Neutrophil (primary cell): ENCODE results near the gene URGCP.

Source experiments
- H3K27ac ChIP-seq: fragments of 200-600 bp; sonication (generic); 2 replicates; pipeline ENCODE4 v1.5.1; 2016; ENCODE audit warnings: mild to moderate bottlenecking, moderate library complexity
- H3K27me3 ChIP-seq: fragments of 200-600 bp; sonication (generic); 2 replicates; pipeline ENCODE4 v1.6.0; 2016; ENCODE audit warnings: mild to moderate bottlenecking
- H3K36me3 ChIP-seq: fragments of 200-600 bp; sonication (generic); 2 replicates; pipeline ENCODE4 v1.5.1; 2017
- H3K4me1 ChIP-seq, 2 experiments: fragments of 200-600 bp in 1 of 2; sonication (generic) in 1 of 2; 1 replicate in 1 of 2; 2 replicates in 1 of 2; pipeline versions ENCODE4 v1.5.1 to v1.6.1; 2013 to 2016; ENCODE audit warnings: low read depth in 1 of 2, low read length in 1 of 2, mild to moderate bottlenecking in 1 of 2, moderate library complexity in 1 of 2; ENCODE audit not compliant: control insufficient read depth in 1 of 2, insufficient read depth in 1 of 2
- H3K4me3 ChIP-seq, 2 experiments: fragments of 200-600 bp in 1 of 2; sonication (generic) in 1 of 2; 1 replicate in 1 of 2; 2 replicates in 1 of 2; pipeline ENCODE4 v1.5.1; 2013 to 2016; ENCODE audit warnings: low read depth in 1 of 2, low read length in 1 of 2, mild to moderate bottlenecking in 1 of 2, moderate library complexity in 1 of 2
- H3K9me3 ChIP-seq: fragments of 200-600 bp; sonication (generic); 2 replicates; pipeline ENCODE4 v1.5.1; 2016
- TF ChIP-seq, protein P1 (sequence below): fragments of 200-600 bp; sonication (generic); IDR thresholded peaks from 2 replicates; pipeline ENCODE4 v1.5.1; 2016; ENCODE audit warnings: antibody characterized with exemption

URGCP gene

DNA sequence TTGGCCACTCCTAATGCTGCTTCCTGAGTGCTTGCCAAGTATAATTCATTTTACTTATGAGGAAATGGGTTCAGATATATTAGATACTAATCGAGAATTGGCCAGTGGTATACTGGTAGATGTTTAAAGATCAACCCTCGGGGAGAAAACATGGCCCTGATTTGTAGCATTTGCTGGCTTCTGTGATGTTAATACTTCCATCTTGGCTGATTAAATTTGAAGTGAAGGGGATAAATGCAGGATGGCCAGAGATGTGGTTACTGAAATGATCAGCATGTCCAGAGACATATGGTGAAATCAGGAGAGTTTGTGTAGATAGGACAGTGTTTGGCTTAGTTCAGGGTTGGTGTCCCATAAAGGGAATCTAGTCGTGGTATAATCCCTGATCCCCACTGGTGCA, 31.0 kb upstream of the URGCP start:
- no peaks in the 10 kb centered on the region for H3K4me1 ChIP-seq
- TF ChIP-seq, protein P1, sequence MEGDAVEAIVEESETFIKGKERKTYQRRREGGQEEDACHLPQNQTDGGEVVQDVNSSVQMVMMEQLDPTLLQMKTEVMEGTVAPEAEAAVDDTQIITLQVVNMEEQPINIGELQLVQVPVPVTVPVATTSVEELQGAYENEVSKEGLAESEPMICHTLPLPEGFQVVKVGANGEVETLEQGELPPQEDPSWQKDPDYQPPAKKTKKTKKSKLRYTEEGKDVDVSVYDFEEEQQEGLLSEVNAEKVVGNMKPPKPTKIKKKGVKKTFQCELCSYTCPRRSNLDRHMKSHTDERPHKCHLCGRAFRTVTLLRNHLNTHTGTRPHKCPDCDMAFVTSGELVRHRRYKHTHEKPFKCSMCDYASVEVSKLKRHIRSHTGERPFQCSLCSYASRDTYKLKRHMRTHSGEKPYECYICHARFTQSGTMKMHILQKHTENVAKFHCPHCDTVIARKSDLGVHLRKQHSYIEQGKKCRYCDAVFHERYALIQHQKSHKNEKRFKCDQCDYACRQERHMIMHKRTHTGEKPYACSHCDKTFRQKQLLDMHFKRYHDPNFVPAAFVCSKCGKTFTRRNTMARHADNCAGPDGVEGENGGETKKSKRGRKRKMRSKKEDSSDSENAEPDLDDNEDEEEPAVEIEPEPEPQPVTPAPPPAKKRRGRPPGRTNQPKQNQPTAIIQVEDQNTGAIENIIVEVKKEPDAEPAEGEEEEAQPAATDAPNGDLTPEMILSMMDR, result no peak
- H3K36me3 ChIP-seq, result no peaks in the 10 kb centered on the region
- no peaks in the 10 kb centered on the region for H3K27me3 ChIP-seq
- H3K4me3 ChIP-seq, result no peak overlapping the region
- no peaks in the 10 kb centered on the region for H3K9me3 ChIP-seq
- no peak overlapping the region for H3K27ac ChIP-seq

DNA sequence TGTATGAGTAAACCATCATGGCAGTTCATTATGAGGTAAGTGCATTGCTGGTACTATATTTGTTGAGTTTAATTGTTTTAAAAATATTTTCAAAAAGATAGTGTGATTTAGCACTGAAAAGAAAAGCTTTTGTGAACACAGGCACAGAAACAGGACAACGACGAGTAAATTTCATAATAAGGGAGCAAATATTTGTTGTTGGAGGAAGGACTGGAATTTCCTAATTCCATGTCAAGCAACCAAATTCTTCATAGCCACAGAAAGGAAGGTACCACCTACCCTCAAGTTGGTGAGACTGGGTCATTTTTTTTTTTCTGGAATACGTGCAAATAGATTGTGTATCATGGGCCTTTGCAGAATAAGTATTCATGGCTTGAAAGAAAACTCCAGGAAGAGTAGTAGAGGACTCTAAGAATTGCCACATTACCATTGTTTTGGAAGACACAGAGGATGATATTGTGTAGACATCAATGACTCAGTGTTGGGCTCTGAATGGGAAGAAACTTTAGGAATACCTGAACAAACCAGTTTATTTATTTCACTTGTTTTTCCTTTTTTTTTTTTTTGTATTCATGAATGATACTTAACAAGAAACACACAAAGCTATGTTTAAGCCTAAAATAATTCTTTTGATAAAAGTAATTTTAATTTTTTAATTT, 27.6 kb upstream of the URGCP start:
- TF ChIP-seq, protein P1, result no peak
- H3K27me3 ChIP-seq, result no peaks in the 10 kb centered on the region
- H3K36me3 ChIP-seq, result no peaks in the 10 kb centered on the region
- no peaks in the 10 kb centered on the region for H3K4me1 ChIP-seq
- H3K27ac ChIP-seq, result no peak overlapping the region
- no peak overlapping the region for H3K4me3 ChIP-seq
- no peaks in the 10 kb centered on the region for H3K9me3 ChIP-seq

DNA sequence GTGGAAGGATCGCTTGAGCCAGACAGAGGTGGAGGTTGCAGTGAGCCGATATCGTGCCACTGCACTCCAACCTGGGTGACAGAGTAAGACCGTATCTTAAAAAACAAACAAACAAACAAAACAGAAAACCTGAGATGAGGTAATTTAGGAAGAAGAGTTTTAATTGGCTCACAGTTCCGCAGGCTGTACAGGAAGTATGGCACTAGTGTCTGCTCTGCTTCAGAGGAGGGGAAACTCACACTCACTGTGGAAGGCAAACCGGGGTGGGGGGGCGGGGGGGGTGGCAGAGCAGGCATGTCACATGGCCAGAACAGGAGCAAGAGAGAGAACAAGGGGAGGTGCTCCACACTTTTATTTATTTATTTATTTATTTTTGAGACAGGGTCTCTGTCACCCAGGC, 24.9 kb upstream of the URGCP start:
- H3K36me3 ChIP-seq, result no peaks in the 10 kb centered on the region
- no peaks in the 10 kb centered on the region for H3K27me3 ChIP-seq
- H3K27ac ChIP-seq, result no peak overlapping the region
- no peaks in the 10 kb centered on the region for H3K9me3 ChIP-seq
- TF ChIP-seq, protein P1, result no peak
- peaks cover 9 to 12% of the 10 kb centered on the region in 2 experiments for H3K4me1 ChIP-seq
- H3K4me3 ChIP-seq, result no peak overlapping the region

DNA sequence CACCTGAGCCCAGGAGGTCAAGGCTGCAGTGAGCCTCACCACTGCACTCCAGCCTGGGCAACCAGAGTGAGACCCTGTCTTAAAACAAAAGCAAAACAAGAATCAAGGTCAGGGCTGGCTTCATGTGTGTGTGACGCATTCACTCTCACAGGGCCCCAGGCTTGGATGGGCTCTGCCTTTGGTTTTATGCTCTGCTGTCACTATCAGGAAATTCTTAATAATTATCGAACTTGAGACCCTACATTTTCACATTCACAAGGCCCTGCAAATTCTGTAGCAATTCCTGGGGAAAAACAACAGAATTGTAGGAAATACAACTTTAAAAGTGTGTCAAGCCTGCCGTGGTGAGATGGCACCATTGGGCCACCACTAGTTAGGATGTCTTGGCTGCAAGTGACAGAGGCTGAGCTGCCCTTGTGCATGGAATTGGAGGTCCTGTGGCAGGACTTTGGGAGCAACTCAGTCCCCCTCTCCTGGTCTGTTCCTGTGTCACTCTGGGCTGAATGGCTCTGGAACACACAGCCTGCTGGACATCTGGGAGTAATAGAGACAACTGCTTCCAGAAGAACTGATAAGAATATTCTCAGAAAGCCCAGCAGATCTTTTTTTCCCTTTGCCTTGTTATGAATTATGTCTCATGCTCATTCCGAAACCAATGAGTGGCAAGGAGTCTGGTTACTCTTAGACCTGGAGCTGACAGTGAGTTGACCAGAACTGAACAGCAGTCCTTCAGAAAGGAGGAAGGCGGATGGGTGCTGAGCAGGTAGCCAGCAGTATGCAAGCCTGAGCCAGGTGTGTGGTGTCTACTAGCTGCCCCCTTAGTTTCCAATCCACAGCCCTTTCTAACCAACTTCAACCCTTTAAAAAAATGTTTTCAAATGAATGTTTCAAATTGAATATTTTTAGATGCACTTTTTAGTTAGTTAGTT, 23.4 kb upstream of the URGCP start:
- Histone ChIP-seq H3K4me3 (no peak overlapping the region), H3K27ac (no peak overlapping the region), H3K27me3 (no peaks in the 10 kb centered on the region), H3K36me3 (no peaks in the 10 kb centered on the region), H3K9me3 (no peaks in the 10 kb centered on the region), H3K4me1 (peaks cover 18 to 23% of the 10 kb centered on the region in 2 experiments)
- TF ChIP-seq, protein P1, result no peak

DNA sequence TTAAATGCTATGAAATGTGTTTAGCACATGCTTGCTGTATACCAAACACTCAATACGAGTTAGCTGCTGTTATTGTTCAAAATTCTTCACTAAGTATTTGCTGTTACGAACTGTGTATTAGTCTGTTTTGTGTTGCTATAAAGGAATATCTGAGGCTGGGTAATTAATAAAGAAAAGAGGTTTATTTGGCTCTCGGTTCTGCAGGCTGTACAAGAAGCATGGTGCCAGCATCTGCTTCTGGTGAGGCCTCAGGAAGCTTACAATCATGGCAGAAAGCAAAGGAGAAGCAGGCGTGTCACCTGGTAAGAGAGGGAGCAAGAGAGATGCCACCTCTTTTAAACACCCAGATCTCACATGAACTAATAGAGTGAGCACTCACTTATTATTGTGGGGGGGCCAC, 21.4 kb upstream of the URGCP start:
- Histone ChIP-seq H3K9me3 (no peaks in the 10 kb centered on the region), H3K27me3 (no peaks in the 10 kb centered on the region), H3K4me1 (peaks cover 18 to 23% of the 10 kb centered on the region in 2 experiments), H3K4me3 (no peak overlapping the region), H3K36me3 (no peaks in the 10 kb centered on the region), H3K27ac (no peak overlapping the region)
- TF ChIP-seq, protein P1, result no peak
